MM.1S (cell line): ENCODE results near the gene ANLN.

Source experiments
- DNase-seq: peaks from one replicate; pipeline ENCODE4 v3.0.0-alpha.2; 2015
- H2AFZ ChIP-seq: fragments of 300-600 bp; sonication (generic); 2 replicates; pipeline ENCODE4 v1.6.0; 2016; ENCODE audit warnings: antibody characterized with exemption, low read length
- H3F3A ChIP-seq: fragments of 300-600 bp; sonication (generic); 2 replicates; pipeline ENCODE4 v1.6.1; 2016; ENCODE audit warnings: mild to moderate bottlenecking, antibody characterized with exemption, low read length, moderate library complexity, mixed read lengths; ENCODE audit not compliant: insufficient read depth
- H3K27ac ChIP-seq: fragments of 300-600 bp; sonication (generic); 2 replicates; pipeline ENCODE4 v1.5.1; 2016; ENCODE audit warnings: mild to moderate bottlenecking, low read length
- H3K27me3 ChIP-seq: fragments of 300-600 bp; sonication (generic); replicated peaks from 2 replicates; pipeline ENCODE4 v1.6.0; 2016; ENCODE audit warnings: low read length; ENCODE audit not compliant: insufficient read depth
- H3K36me3 ChIP-seq: fragments of 300-600 bp; sonication (generic); replicated peaks from 2 replicates; pipeline ENCODE4 v1.6.1; 2016; ENCODE audit warnings: mild to moderate bottlenecking, low read length, mixed read lengths; ENCODE audit not compliant: insufficient read depth
- H3K4me1 ChIP-seq: fragments of 300-600 bp; sonication (generic); 2 replicates; pipeline ENCODE4 v1.6.1; 2016; ENCODE audit warnings: low read length, mixed read lengths
- H3K4me2 ChIP-seq: fragments of 300-600 bp; sonication (generic); 2 replicates; pipeline ENCODE4 v1.6.0; 2016; ENCODE audit warnings: low read depth, low read length
- H3K4me3 ChIP-seq: fragments of 300-600 bp; sonication (generic); 2 replicates; pipeline ENCODE4 v1.5.1; 2016; ENCODE audit warnings: low read length, mixed read lengths
- H3K79me2 ChIP-seq: fragments of 300-600 bp; sonication (generic); 2 replicates; pipeline ENCODE4 v1.6.1; 2016; ENCODE audit warnings: mixed run types, low read length, mixed read lengths
- H3K9ac ChIP-seq: fragments of 300-600 bp; sonication (generic); 2 replicates; pipeline ENCODE4 v1.6.1; 2016; ENCODE audit warnings: low read length, mixed read lengths
- H3K9me2 ChIP-seq: fragments of 300-600 bp; sonication (generic); replicated peaks from 2 replicates; pipeline ENCODE4 v1.6.1; 2016; ENCODE audit warnings: mild to moderate bottlenecking, low read length, mixed read lengths; ENCODE audit not compliant: insufficient read depth
- H3K9me3 ChIP-seq: fragments of 300-600 bp; sonication (generic); replicated peaks from 2 replicates; pipeline ENCODE4 v1.6.1; 2016; ENCODE audit warnings: mild to moderate bottlenecking, low read length, mixed read lengths; ENCODE audit not compliant: insufficient read depth
- H4K20me1 ChIP-seq: fragments of 300-600 bp; sonication (generic); 2 replicates; pipeline ENCODE4 v1.6.1; 2016; ENCODE audit warnings: mild to moderate bottlenecking, low read length, moderate library complexity, mixed read lengths; ENCODE audit not compliant: insufficient read depth
- EZH2 ChIP-seq: fragments of 300-600 bp; sonication (generic); optimal IDR thresholded peaks from 2 replicates; pipeline ENCODE3; 2017; ENCODE audit warnings: low read depth, mild to moderate bottlenecking, antibody characterized with exemption, low read length, mixed read lengths
- EZH2phosphoT487 ChIP-seq: fragments of 300-600 bp; sonication (generic); IDR thresholded peaks from 2 replicates; pipeline ENCODE4 v1.6.1; 2018; ENCODE audit warnings: antibody characterized with exemption, low read length
- TF ChIP-seq, protein P1 (sequence below): fragments of 300-600 bp; sonication (generic); IDR thresholded peaks from 2 replicates; pipeline ENCODE4 v1.5.1; 2016; ENCODE audit warnings: antibody characterized with exemption, low read length, mixed read lengths

ANLN gene

DNA sequence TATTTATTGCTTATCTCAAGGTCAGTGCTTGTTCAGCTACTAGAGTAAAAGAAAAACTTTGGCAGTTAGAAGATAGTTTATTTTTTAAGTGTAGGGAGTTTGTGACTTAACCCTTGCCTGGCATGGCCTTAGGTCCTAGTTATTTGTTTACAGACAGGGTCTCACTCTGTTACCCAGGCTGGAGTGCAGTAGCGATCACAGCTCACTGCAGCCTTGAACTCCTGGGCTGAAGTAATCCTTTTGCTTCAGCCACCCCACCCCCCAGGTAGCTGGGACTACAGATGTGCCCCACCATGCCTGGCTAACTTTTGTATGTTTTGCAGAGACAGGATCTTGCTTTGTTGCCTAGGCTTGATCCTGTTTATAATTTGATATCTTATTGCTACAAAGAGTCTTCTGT lies 4.2 kb downstream of the ANLN start:
- Histone ChIP-seq H3F3A (0 out of 2 replicates have a peak, but pooled peaks cover 4% of the 10 kb centered on the region), H3K27me3 (no peaks in the 10 kb centered on the region), H3K9me2 (no peaks in the 10 kb centered on the region), H3K9me3 (no peaks in the 10 kb centered on the region), H3K36me3 (peaks cover 13% of the 10 kb centered on the region; the same call in 1 of the 2 replicates), H3K9ac (no peak overlapping the region), H3K4me1 (peaks cover 7% of the 10 kb centered on the region; the same call in 1 of the 2 replicates), H2AFZ (no peak overlapping the region), H3K79me2 (peaks cover 90% of the 10 kb centered on the region), H4K20me1 (no peaks in the 10 kb centered on the region), H3K4me3 (no peak overlapping the region), H3K4me2 (no peak overlapping the region), H3K27ac (no peak overlapping the region)
- no peak for DNase-seq
- TF ChIP-seq, protein P1, sequence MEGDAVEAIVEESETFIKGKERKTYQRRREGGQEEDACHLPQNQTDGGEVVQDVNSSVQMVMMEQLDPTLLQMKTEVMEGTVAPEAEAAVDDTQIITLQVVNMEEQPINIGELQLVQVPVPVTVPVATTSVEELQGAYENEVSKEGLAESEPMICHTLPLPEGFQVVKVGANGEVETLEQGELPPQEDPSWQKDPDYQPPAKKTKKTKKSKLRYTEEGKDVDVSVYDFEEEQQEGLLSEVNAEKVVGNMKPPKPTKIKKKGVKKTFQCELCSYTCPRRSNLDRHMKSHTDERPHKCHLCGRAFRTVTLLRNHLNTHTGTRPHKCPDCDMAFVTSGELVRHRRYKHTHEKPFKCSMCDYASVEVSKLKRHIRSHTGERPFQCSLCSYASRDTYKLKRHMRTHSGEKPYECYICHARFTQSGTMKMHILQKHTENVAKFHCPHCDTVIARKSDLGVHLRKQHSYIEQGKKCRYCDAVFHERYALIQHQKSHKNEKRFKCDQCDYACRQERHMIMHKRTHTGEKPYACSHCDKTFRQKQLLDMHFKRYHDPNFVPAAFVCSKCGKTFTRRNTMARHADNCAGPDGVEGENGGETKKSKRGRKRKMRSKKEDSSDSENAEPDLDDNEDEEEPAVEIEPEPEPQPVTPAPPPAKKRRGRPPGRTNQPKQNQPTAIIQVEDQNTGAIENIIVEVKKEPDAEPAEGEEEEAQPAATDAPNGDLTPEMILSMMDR = no peak
- TF ChIP-seq EZH2 (no peak), EZH2phosphoT487 (no peak)

DNA sequence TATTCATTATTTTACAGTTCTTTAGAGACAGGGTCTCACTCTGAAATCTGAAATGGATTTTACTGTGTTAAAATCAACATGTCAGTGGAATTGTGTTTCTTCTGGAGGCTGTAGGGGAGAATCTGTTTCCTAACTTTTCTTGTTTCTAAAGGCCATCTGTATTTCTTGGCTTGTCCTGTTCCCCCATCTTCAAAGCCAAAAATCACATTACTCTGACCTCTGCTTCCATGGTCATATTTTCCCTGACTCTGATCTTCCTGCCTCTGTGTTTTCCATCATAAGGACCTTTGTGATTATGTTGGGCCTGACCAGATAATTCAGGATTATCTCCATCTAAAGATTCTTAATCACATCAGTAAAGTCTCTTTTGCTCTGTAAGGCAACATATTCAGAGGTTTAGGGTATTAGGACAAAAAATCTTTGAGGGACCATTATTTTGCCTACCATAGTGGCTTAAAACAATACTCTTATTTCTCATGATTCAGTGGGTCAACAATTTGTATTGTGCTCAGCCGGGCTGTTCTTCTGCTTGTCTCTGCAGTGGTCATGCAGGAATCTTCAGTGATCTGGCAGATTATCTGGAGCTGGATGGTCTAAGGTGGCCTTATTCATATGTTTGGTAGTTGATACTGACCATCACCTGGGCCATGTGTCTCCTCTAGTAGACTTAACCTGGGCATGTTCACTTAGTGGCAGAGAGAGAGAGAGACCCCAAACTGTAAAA lies 5.7 kb downstream of the ANLN start:
- no peaks in the 10 kb centered on the region for H3K9me2 ChIP-seq
- no peak overlapping the region for H2AFZ ChIP-seq
- peaks cover 17% of the 10 kb centered on the region for H3K36me3 ChIP-seq
- TF ChIP-seq EZH2phosphoT487 (no peak), EZH2 (no peak)
- TF ChIP-seq, protein P1 = no peak
- no peak overlapping the region for H3K27ac ChIP-seq
- H4K20me1 ChIP-seq = no peaks in the 10 kb centered on the region
- H3K27me3 ChIP-seq = no peaks in the 10 kb centered on the region
- no peak overlapping the region for H3K9ac ChIP-seq
- H3K9me3 ChIP-seq = no peaks in the 10 kb centered on the region
- no peak for DNase-seq
- 0 out of 2 replicates have a peak, but pooled peaks cover 3% of the 10 kb centered on the region for H3F3A ChIP-seq
- peaks cover 7% of the 10 kb centered on the region; the same call in 1 of the 2 replicates for H3K4me1 ChIP-seq
- H3K4me3 ChIP-seq = no peak overlapping the region
- peaks cover 98% of the 10 kb centered on the region for H3K79me2 ChIP-seq
- no peak overlapping the region for H3K4me2 ChIP-seq

DNA sequence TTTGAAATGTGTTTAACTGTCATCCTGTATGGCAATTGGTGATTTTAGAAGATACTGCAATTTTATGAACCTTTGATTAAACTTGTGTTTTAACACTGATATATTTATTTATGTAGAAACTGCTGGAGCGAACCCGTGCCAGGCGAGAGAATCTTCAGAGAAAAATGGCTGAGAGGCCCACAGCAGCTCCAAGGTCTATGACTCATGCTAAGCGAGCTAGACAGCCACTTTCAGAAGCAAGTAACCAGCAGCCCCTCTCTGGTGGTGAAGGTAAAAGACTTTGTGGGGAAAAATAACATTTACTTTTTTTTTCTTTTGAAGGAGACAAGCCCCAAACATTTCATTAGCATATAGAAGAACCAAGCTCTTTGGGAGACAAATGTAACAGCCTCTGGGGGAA lies 6.5 kb downstream of the ANLN start:
- H3K27me3 ChIP-seq = no peaks in the 10 kb centered on the region
- no peaks in the 10 kb centered on the region for H4K20me1 ChIP-seq
- H3K9me3 ChIP-seq = no peaks in the 10 kb centered on the region
- DNase-seq = no peak
- peaks cover 21% of the 10 kb centered on the region for H3K36me3 ChIP-seq
- no peak overlapping the region for H2AFZ ChIP-seq
- no peaks in the 10 kb centered on the region for H3K9me2 ChIP-seq
- H3K4me2 ChIP-seq = no peak overlapping the region
- H3K4me3 ChIP-seq = no peak overlapping the region
- H3K9ac ChIP-seq = no peak overlapping the region
- peaks cover 94% of the 10 kb centered on the region for H3K79me2 ChIP-seq
- no peaks in the 10 kb centered on the region for H3F3A ChIP-seq
- no peak overlapping the region for H3K27ac ChIP-seq
- no peak for TF ChIP-seq EZH2phosphoT487
- TF ChIP-seq, protein P1 = no peak
- TF ChIP-seq EZH2 = no peak
- H3K4me1 ChIP-seq = peaks cover 7% of the 10 kb centered on the region; the same call in 1 of the 2 replicates
